Gastroesophageal sphincter (tissue), 3 donors: ENCODE measurements around the gene SLC6A15.

Source experiments
- CTCF ChIP-seq, 4 experiments: fragments of 200-600 bp in 2 of 4; fragments of 450-650 bp in 2 of 4; sonication (generic) in 1 of 4; IDR thresholded peaks; one replicate each; pipeline ENCODE4 v1.5.1; 2017 to 2019; ENCODE audit warnings: antibody characterized with exemption in 4 of 4, mild to moderate bottlenecking in 2 of 4, moderate library complexity in 2 of 4
- EP300 ChIP-seq: sonication (generic); formaldehyde crosslinking; IDR thresholded peaks from one replicate; pipeline ENCODE4 v1.6.1; 2017; ENCODE audit warnings: antibody characterized with exemption, mild to moderate bottlenecking
- POLR2A ChIP-seq, 2 donors: fragments of 450-650 bp; IDR thresholded peaks; one replicate each; pipeline ENCODE4 v1.6.1; 2017; ENCODE audit warnings: antibody characterized with exemption in 2 of 2, mild to moderate bottlenecking in 2 of 2, moderate library complexity in 1 of 2
- POLR2AphosphoS5 ChIP-seq: sonication (generic); formaldehyde crosslinking; IDR thresholded peaks from one replicate; pipeline ENCODE4 v1.6.1; 2017; ENCODE audit warnings: antibody characterized with exemption

GRCh38 chr12:84913129-84913515, 523 bp upstream of the SLC6A15 start:
- TF ChIP-seq EP300 (no peak), CTCF (IDR thresholded peaks at IDR 0.05) (no peak), POLR2AphosphoS5 (no peak), POLR2A (IDR thresholded peaks at IDR 0.05) (no peak)
